H9 (cell line): ENCODE data around the gene MYLK3. TPM values are rescaled to one million over a fixed set of nuclear protein-coding genes. Genes with fewer than 3 reads are reported as not detected.
A peak's percentile ranks its signal among the peaks of the same experiment; 100 is the strongest.

Experiments used
- DNase-seq: peaks from one replicate; pipeline ENCODE4 v3.0.0-alpha.2; 2017
- H2AFZ ChIP-seq: one replicate; pipeline ENCODE4 v1.6.1; 2013; ENCODE audit warnings: mild to moderate bottlenecking, low read length, control low read depth, moderate library complexity
- H2AK5ac ChIP-seq: 2 replicates; pipeline ENCODE4 v1.6.1; 2013; ENCODE audit warnings: low read length, control low read depth, mixed read lengths; ENCODE audit not compliant: insufficient read length
- H2BK120ac ChIP-seq: one replicate; pipeline ENCODE4 v1.6.1; 2013; ENCODE audit warnings: low read depth, mild to moderate bottlenecking, low read length, control low read depth, inconsistent platforms; ENCODE audit not compliant: poor library complexity, severe bottlenecking
- H2BK12ac ChIP-seq: 2 replicates; pipeline ENCODE4 v1.6.1; 2013; ENCODE audit warnings: low read length, control low read depth, mixed read lengths, low read depth; ENCODE audit not compliant: insufficient read length
- H2BK15ac ChIP-seq: 2 replicates; pipeline ENCODE4 v1.6.1; 2013; ENCODE audit warnings: low read depth, low read length, control low read depth
- H2BK20ac ChIP-seq: one replicate; pipeline ENCODE4 v1.6.1; 2013; ENCODE audit warnings: low read depth, mild to moderate bottlenecking, low read length, control low read depth, inconsistent platforms; ENCODE audit not compliant: poor library complexity, severe bottlenecking
- H2BK5ac ChIP-seq: 2 replicates; pipeline ENCODE4 v1.6.1; 2013; ENCODE audit warnings: low read length, control low read depth, mixed read lengths; ENCODE audit not compliant: insufficient read length
- H3K14ac ChIP-seq: 2 replicates; pipeline ENCODE4 v1.6.1; 2013; ENCODE audit warnings: low read length, control low read depth; ENCODE audit not compliant: insufficient read depth
- H3K18ac ChIP-seq: 2 replicates; pipeline ENCODE4 v1.6.1; 2013; ENCODE audit warnings: low read depth, mild to moderate bottlenecking, mixed read lengths, low read length, control low read depth; ENCODE audit not compliant: insufficient read length
- H3K23ac ChIP-seq: 2 replicates; pipeline ENCODE4 v1.6.1; 2013; ENCODE audit warnings: low read length, control low read depth, mixed read lengths, low read depth; ENCODE audit not compliant: insufficient read length
- H3K23me2 ChIP-seq: 2 replicates; pipeline ENCODE4 v1.6.1; 2013; ENCODE audit warnings: low read depth, mild to moderate bottlenecking, mixed read lengths, low read length, control low read depth; ENCODE audit not compliant: insufficient read length, poor library complexity, severe bottlenecking
- H3K27ac ChIP-seq: 2 replicates; pipeline ENCODE4 v1.5.1; 2013; ENCODE audit warnings: low read length, control low read depth, mixed read lengths, low read depth; ENCODE audit not compliant: insufficient read length
- H3K27me3 ChIP-seq: 2 replicates; pipeline ENCODE4 v1.6.1; 2013; ENCODE audit warnings: low read length, control low read depth, inconsistent platforms; ENCODE audit not compliant: insufficient read depth
- H3K4ac ChIP-seq: 2 replicates; pipeline ENCODE4 v1.6.1; 2013; ENCODE audit warnings: low read depth, mild to moderate bottlenecking, control low read depth, inconsistent platforms, low read length, moderate library complexity
- H3K4me1 ChIP-seq: 2 replicates; pipeline ENCODE4 v1.6.1; 2013; ENCODE audit warnings: low read length, control low read depth, inconsistent platforms; ENCODE audit not compliant: insufficient read depth
- H3K4me2 ChIP-seq: 2 replicates; pipeline ENCODE4 v1.6.1; 2013; ENCODE audit warnings: low read length, control low read depth, mixed read lengths; ENCODE audit not compliant: insufficient read length, insufficient read depth
- H3K56ac ChIP-seq: 2 replicates; pipeline ENCODE4 v1.6.1; 2013; ENCODE audit warnings: low read depth, mild to moderate bottlenecking, mixed read lengths, low read length, control low read depth; ENCODE audit not compliant: insufficient read length
- H3K79me1 ChIP-seq: 2 replicates; pipeline ENCODE4 v1.6.1; 2013; ENCODE audit warnings: low read depth, mild to moderate bottlenecking, moderate library complexity, low read length, control low read depth, inconsistent platforms; ENCODE audit not compliant: insufficient read depth, poor library complexity, severe bottlenecking
- H3K79me2 ChIP-seq: 2 replicates; pipeline ENCODE4 v1.6.1; 2013; ENCODE audit warnings: low read length, control low read depth, inconsistent platforms; ENCODE audit not compliant: insufficient read depth
- H3K9ac ChIP-seq: 2 replicates; pipeline ENCODE4 v1.6.1; 2013; ENCODE audit warnings: low read length, control low read depth, mixed read lengths; ENCODE audit not compliant: insufficient read length; ENCODE audit errors: extremely low read depth
- H3K9me3 ChIP-seq: one replicate; pipeline ENCODE4 v1.6.1; 2013; ENCODE audit warnings: low read depth, low read length, inconsistent platforms; ENCODE audit not compliant: control insufficient read depth
- H3T11ph ChIP-seq: one replicate; pipeline ENCODE4 v1.6.1; 2013; ENCODE audit warnings: mild to moderate bottlenecking, low read length, control low read depth, inconsistent platforms
- H4K20me1 ChIP-seq: one replicate; pipeline ENCODE4 v1.6.1; 2013; ENCODE audit not compliant: control insufficient read depth, insufficient read length, insufficient read depth
- H4K5ac ChIP-seq: 2 replicates; pipeline ENCODE4 v1.6.1; 2013; ENCODE audit warnings: low read depth, mild to moderate bottlenecking, mixed read lengths, low read length, control low read depth; ENCODE audit not compliant: insufficient read length
- H4K8ac ChIP-seq: replicated peaks from 2 replicates; pipeline ENCODE4 v1.6.1; 2013; ENCODE audit warnings: low read length, control low read depth, mixed read lengths, low read depth; ENCODE audit not compliant: insufficient read length
- H4K91ac ChIP-seq: 2 replicates; pipeline ENCODE4 v1.6.1; 2013; ENCODE audit warnings: low read depth, mild to moderate bottlenecking, moderate library complexity, mixed read lengths, low read length, control low read depth; ENCODE audit not compliant: insufficient read length
- H3K27ac Mint-ChIP-seq, 3 experiments: 2 replicates in 2 of 3; 3 replicates in 1 of 3; pipeline ENCODE4 v1.8.0; 2020 to 2021; ENCODE audit warnings: mixed read lengths in 3 of 3, mild to moderate bottlenecking in 1 of 3, moderate library complexity in 1 of 3
- H3K27me3 Mint-ChIP-seq: 2 replicates; pipeline ENCODE4 v1.8.0; 2021; ENCODE audit warnings: low read depth, mild to moderate bottlenecking, moderate library complexity, mixed read lengths
- H3K36me3 Mint-ChIP-seq, 3 experiments: 2 replicates in 2 of 3; 3 replicates in 1 of 3; pipeline ENCODE4 v1.8.0; 2020 to 2021; ENCODE audit warnings: low read depth in 3 of 3, mixed read lengths in 3 of 3; ENCODE audit not compliant: insufficient read depth in 1 of 3
- H3K4me1 Mint-ChIP-seq, 2 experiments: 2 replicates each; pipeline ENCODE4 v1.8.0; 2020; ENCODE audit warnings: mixed read lengths in 2 of 2
- H3K4me3 Mint-ChIP-seq, 2 experiments: 2 replicates in 1 of 2; 3 replicates in 1 of 2; pipeline ENCODE4 v1.8.0; 2020 to 2021; ENCODE audit warnings: mild to moderate bottlenecking in 2 of 2, mixed read lengths in 2 of 2, moderate library complexity in 1 of 2
- H3K9me3 Mint-ChIP-seq, 2 experiments: 2 replicates in 1 of 2; 3 replicates in 1 of 2; pipeline ENCODE4 v1.8.0; 2020; ENCODE audit warnings: mild to moderate bottlenecking in 2 of 2, mixed read lengths in 2 of 2, moderate library complexity in 1 of 2
- WGBS: extraction: QIAGEN DNeasy Blood & Tissue Kit; methylation state at CpG from one replicate; pipeline ENCODE4 v1.1.7; 2013; ENCODE audit warnings: missing lambda C conversion rate, low lambda C conversion rate, mixed read lengths; ENCODE audit not compliant: insufficient read length; ENCODE audit errors: extremely low coverage; 5-methylcytosine and 5-hydroxymethylcytosine counted together
- total RNA-seq: library from RNA; stranded (reverse); gene quantifications from 2 replicates; pipeline ENCODE4 v1.2.1, GENCODE V29; 2021
- TF ChIP-seq, protein P1 (sequence below): fragments of 200-600 bp; sonication (generic); conservative IDR thresholded peaks from 3 replicates; pipeline ENCODE4 v1.8.0; 2021; ENCODE audit warnings: antibody characterized with exemption, mild to moderate bottlenecking

MYLK3 gene
- total RNA-seq, 1 experiment from 2014 or later = 0.90 TPM

- DNase-seq = no peak
- no peak overlapping the region for H2BK20ac ChIP-seq
- no peak overlapping the region for H3K23ac ChIP-seq
- H3K4ac ChIP-seq = no peak overlapping the region
- H3K27ac ChIP-seq = no peak overlapping the region
- H3K9me3 Mint-ChIP-seq = no peaks in the 10 kb centered on the region
- WGBS = no CpG with 5 or more reads among the region's 9 CpGs
- no peak overlapping the region for H3K18ac ChIP-seq
- H2AFZ ChIP-seq = no peak overlapping the region
- H3K4me2 ChIP-seq = peak overlapping the region; percentile 93
- no peak overlapping the region for H2BK120ac ChIP-seq
- H3K9me3 ChIP-seq = no peaks in the 10 kb centered on the region
- H3K56ac ChIP-seq = no peak overlapping the region
- no peak overlapping the region for H3K27ac Mint-ChIP-seq
- no peak overlapping the region for H2BK12ac ChIP-seq
- peaks cover 15 to 34% of the 10 kb centered on the region in 2 experiments for H3K4me1 Mint-ChIP-seq
- H2BK5ac ChIP-seq = no peak overlapping the region
- H3K23me2 ChIP-seq = peaks cover 3% of the 10 kb centered on the region
- no peak overlapping the region for H4K5ac ChIP-seq
- H2BK15ac ChIP-seq = no peak overlapping the region
- H3K27me3 ChIP-seq = no peaks in the 10 kb centered on the region
- TF ChIP-seq, protein P1, sequence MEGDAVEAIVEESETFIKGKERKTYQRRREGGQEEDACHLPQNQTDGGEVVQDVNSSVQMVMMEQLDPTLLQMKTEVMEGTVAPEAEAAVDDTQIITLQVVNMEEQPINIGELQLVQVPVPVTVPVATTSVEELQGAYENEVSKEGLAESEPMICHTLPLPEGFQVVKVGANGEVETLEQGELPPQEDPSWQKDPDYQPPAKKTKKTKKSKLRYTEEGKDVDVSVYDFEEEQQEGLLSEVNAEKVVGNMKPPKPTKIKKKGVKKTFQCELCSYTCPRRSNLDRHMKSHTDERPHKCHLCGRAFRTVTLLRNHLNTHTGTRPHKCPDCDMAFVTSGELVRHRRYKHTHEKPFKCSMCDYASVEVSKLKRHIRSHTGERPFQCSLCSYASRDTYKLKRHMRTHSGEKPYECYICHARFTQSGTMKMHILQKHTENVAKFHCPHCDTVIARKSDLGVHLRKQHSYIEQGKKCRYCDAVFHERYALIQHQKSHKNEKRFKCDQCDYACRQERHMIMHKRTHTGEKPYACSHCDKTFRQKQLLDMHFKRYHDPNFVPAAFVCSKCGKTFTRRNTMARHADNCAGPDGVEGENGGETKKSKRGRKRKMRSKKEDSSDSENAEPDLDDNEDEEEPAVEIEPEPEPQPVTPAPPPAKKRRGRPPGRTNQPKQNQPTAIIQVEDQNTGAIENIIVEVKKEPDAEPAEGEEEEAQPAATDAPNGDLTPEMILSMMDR = no peak
- no peak overlapping the region for H3K4me3 Mint-ChIP-seq
- no peaks in the 10 kb centered on the region for H3K27me3 Mint-ChIP-seq
- H3K36me3 Mint-ChIP-seq = peaks cover 15 to 24% (median 18%) of the 10 kb centered on the region in 3 experiments
- H3K14ac ChIP-seq = no peak overlapping the region
- no peaks in the 10 kb centered on the region; the same call in 1 of the 2 replicates for H3K4me1 ChIP-seq
- H3T11ph ChIP-seq = no peak overlapping the region
- H3K79me2 ChIP-seq = peaks cover 38% of the 10 kb centered on the region; the same call in 1 of the 2 replicates
- no peaks in the 10 kb centered on the region for H3K79me1 ChIP-seq
- H3K9ac ChIP-seq = peak overlapping the region; percentile 36
- no peak overlapping the region for H4K91ac ChIP-seq
- H2AK5ac ChIP-seq = no peak overlapping the region
- no peaks in the 10 kb centered on the region for H4K20me1 ChIP-seq
- H4K8ac ChIP-seq = no peak overlapping the region
Observed at GRCh38 chr16:46687486-46687885, 60.7 kb downstream of the MYLK3 start.
